ENCODE data around the gene MMAB. TPM values are rescaled to one million over a fixed set of nuclear protein-coding genes. Genes with fewer than 3 reads are reported as not detected.

The MMAB gene
- total and polyA plus RNA-seq, 7 experiments from 2014 or later: 13.5 to 43.3 (median 23.6) TPM

DNA sequence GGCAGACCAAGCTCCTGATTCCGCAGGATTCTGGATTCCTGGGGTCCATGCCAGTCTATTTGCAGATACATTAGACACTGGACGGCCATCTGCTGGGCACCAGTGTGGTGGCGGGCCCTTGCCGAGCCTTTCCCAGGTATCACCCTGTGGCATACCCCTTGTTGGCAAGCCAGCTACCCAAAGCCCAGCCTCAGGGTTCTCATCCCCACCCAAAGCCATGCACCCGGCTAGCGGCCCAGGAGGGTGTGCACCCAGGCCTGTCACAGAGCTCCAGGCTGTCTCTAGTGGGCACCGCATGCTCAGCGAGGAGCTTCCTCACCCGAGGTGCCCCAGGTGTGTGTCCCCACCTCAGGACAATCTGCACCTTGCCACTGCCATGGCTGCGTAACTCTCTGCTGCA lies 13.7 kb downstream of the MMAB start:
- Histone ChIP-seq H3K27ac (ENCODE audit: low read depth, low read length) (no peak overlapping the region), H3K27me3 (ENCODE audit: control insufficient read depth in 2 of 2, insufficient read depth in 2 of 2, low read length in 2 of 2) (no peaks in the 10 kb centered on the region), H3K9me3 (ENCODE audit: control insufficient read depth in 2 of 3, low read length in 3 of 3) (peaks cover 0 to 8% (median 0%) of the 10 kb centered on the region in 3 experiments), H3K36me3 (ENCODE audit: control insufficient read depth in 2 of 3, insufficient read depth in 3 of 3, low read length in 3 of 3) (peaks cover 0 to 34% (median 0%) of the 10 kb centered on the region in 3 experiments), H3K4me3 (ENCODE audit: low read length) (no peak overlapping the region), H3K4me1 (ENCODE audit: control insufficient read depth in 2 of 2, insufficient read depth in 2 of 2, low read length in 2 of 2) (no peaks in the 10 kb centered on the region)
- H3K36me3 Mint-ChIP-seq: peaks cover 5 to 31% (median 13%) of the 10 kb centered on the region in 5 donors
- ATAC-seq (no peak), DNase-seq (no peak)
- H3K9me3 Mint-ChIP-seq: peaks cover 0 to 11% (median 0%) of the 10 kb centered on the region in 11 donors
- no peaks in the 10 kb centered on the region for H3K4me1 Mint-ChIP-seq
- no peaks in the 10 kb centered on the region for H3K27me3 Mint-ChIP-seq
- ChIA-PET CTCF (no interaction called here), POLR2A (no interaction called here)
- H3K27ac Mint-ChIP-seq: no peak overlapping the region
- H3K4me3 Mint-ChIP-seq: no peak overlapping the region
- intact Hi-C loops (cut with micrococcal nuclease): no loop called here

DNA sequence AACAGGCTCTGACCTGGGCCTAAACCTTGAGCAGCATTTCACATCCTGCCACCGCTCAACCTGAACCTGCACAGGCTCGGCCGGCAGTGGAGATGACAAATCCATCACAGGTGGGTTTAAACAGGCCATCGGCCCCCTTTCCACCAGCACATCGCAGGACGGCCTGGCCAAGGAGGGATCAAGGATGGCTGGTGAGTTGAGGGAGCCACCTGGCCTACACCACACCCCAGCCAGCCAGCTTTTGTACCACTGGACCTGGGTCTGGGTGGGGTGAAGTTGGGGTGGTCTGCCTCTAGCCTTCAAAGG lies 14.2 kb downstream of the MMAB start:
- peaks cover 5 to 29% (median 13%) of the 10 kb centered on the region in 5 donors for H3K36me3 Mint-ChIP-seq
- H3K27ac Mint-ChIP-seq: no peak overlapping the region
- intact Hi-C loops (cut with micrococcal nuclease): no loop called here
- ChIA-PET POLR2A (no interaction called here), CTCF (no interaction called here)
- H3K4me3 Mint-ChIP-seq: no peak overlapping the region
- Histone ChIP-seq H3K9me3 (ENCODE audit: control insufficient read depth in 2 of 3, low read length in 3 of 3) (peaks cover 0 to 8% (median 0%) of the 10 kb centered on the region in 3 experiments), H3K36me3 (ENCODE audit: control insufficient read depth in 2 of 3, insufficient read depth in 3 of 3, low read length in 3 of 3) (peaks cover 0 to 34% (median 0%) of the 10 kb centered on the region in 3 experiments), H3K27ac (ENCODE audit: low read depth, low read length) (no peak overlapping the region), H3K4me3 (ENCODE audit: low read length) (no peak overlapping the region), H3K4me1 (ENCODE audit: control insufficient read depth in 2 of 2, insufficient read depth in 2 of 2, low read length in 2 of 2) (no peaks in the 10 kb centered on the region), H3K27me3 (ENCODE audit: control insufficient read depth in 2 of 2, insufficient read depth in 2 of 2, low read length in 2 of 2) (no peaks in the 10 kb centered on the region)
- no peaks in the 10 kb centered on the region for H3K4me1 Mint-ChIP-seq
- peaks cover 0 to 11% (median 0%) of the 10 kb centered on the region in 11 donors for H3K9me3 Mint-ChIP-seq
- ATAC-seq (no peak), DNase-seq (no peak)
- no peaks in the 10 kb centered on the region for H3K27me3 Mint-ChIP-seq

DNA sequence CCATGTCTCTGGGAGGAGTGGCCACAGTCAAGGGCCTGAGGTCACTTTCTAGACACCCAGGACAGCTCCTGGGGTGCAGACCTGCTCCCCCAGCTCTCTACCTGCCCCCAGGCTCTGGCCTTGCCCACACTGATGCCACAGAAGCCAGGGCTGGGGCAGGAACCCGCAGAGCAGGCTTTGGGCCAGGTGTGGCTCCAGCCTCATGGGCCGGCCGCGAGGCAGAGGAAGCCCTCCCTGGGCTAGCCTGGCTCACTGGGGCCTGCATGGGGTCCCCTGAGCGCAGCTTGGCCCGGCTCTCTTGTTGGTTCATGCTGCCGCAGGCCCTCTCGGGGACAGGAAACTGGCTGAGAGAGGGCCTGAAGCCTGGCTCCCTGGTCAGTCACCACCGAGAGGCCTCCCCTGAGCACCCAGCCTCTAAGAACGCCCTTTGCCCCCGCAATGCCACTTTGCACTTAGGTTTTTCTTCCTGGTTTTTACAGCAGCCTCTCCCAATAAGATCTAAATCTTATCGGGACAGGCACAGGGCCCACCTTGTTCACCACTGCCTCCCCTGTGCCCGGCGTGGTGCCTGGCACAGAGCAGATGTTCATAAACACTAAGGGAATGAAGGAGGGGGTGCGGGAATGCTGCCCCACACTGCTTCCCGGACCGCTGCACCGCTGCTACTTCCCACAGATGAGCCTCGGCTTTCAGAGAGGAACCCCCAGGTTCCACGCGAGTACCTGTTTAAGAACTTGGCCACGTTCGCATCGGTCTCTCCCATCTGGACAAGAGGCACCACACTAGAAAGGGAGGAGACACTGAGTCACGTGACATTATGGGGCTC lies 14.7 kb downstream of the MMAB start:
- no peaks in the 10 kb centered on the region for H3K4me1 ChIP-seq (ENCODE audit: control insufficient read depth in 2 of 2, insufficient read depth in 2 of 2, low read length in 2 of 2)
- ChIA-PET POLR2A (no interaction called here), CTCF (no interaction called here)
- H3K36me3 Mint-ChIP-seq: peaks cover 5 to 25% (median 13%) of the 10 kb centered on the region in 5 donors
- DNase-seq (no peak), ATAC-seq (no peak)
- H3K9me3 Mint-ChIP-seq: peaks cover 0 to 11% (median 0%) of the 10 kb centered on the region in 11 donors
- H3K27ac Mint-ChIP-seq: no peak overlapping the region
- no peak overlapping the region for H3K4me3 ChIP-seq (ENCODE audit: low read length)
- peaks cover 0 to 28% (median 0%) of the 10 kb centered on the region in 3 experiments for H3K36me3 ChIP-seq (ENCODE audit: control insufficient read depth in 2 of 3, insufficient read depth in 3 of 3, low read length in 3 of 3)
- intact Hi-C loops (cut with micrococcal nuclease): no loop called here
- H3K27me3 Mint-ChIP-seq: no peaks in the 10 kb centered on the region
- H3K27ac ChIP-seq (ENCODE audit: low read depth, low read length): no peak overlapping the region
- H3K4me3 Mint-ChIP-seq: no peak overlapping the region
- no peaks in the 10 kb centered on the region for H3K4me1 Mint-ChIP-seq
- H3K9me3 ChIP-seq (ENCODE audit: control insufficient read depth in 2 of 3, low read length in 3 of 3): peaks cover 0 to 8% (median 0%) of the 10 kb centered on the region in 3 experiments
- H3K27me3 ChIP-seq (ENCODE audit: control insufficient read depth in 2 of 2, insufficient read depth in 2 of 2, low read length in 2 of 2): no peaks in the 10 kb centered on the region

DNA sequence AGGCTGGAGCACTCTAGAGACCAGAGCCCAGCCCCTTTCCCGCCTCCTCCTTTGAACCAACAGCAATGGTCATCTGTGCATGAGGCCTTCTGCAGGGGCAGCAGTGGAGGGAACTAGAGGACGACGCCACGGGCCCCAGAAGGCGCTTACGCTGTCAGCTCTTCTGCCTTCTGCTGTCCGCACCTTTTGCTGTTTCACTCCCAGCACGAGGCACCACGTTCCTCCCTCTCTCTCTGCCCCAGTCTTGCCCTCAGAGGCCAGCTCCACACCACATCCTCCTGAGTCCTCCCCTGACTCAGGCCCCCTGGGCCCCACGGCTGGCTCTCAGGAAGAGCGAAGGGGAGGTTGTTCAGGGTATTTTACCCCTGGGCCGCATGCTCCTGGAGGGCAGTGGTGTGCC lies 15.5 kb downstream of the MMAB start:
- H3K9me3 ChIP-seq (ENCODE audit: control insufficient read depth in 2 of 3, low read length in 3 of 3): peaks cover 0 to 8% (median 0%) of the 10 kb centered on the region in 3 experiments
- no peaks in the 10 kb centered on the region for H3K4me1 ChIP-seq (ENCODE audit: control insufficient read depth in 2 of 2, insufficient read depth in 2 of 2, low read length in 2 of 2)
- H3K4me3 ChIP-seq (ENCODE audit: low read length): no peak overlapping the region
- no peak overlapping the region for H3K4me3 Mint-ChIP-seq
- no peak overlapping the region for H3K27ac ChIP-seq (ENCODE audit: low read depth, low read length)
- peaks cover 0 to 20% (median 0%) of the 10 kb centered on the region in 3 experiments for H3K36me3 ChIP-seq (ENCODE audit: control insufficient read depth in 2 of 3, insufficient read depth in 3 of 3, low read length in 3 of 3)
- peaks cover 5 to 18% (median 13%) of the 10 kb centered on the region in 5 donors for H3K36me3 Mint-ChIP-seq
- no peak for ATAC-seq
- intact Hi-C loops (cut with micrococcal nuclease): no loop called here
- no peaks in the 10 kb centered on the region for H3K27me3 ChIP-seq (ENCODE audit: control insufficient read depth in 2 of 2, insufficient read depth in 2 of 2, low read length in 2 of 2)
- DNase-seq: no peak
- H3K27ac Mint-ChIP-seq: peak overlapping the region in 1 of 9 donors; percentile 21
- CTCF ChIA-PET: no interaction called here
- H3K27me3 Mint-ChIP-seq: no peaks in the 10 kb centered on the region
- POLR2A ChIA-PET: no interaction called here
- no peaks in the 10 kb centered on the region for H3K4me1 Mint-ChIP-seq
- peaks cover 0 to 11% (median 0%) of the 10 kb centered on the region in 11 donors for H3K9me3 Mint-ChIP-seq

DNA sequence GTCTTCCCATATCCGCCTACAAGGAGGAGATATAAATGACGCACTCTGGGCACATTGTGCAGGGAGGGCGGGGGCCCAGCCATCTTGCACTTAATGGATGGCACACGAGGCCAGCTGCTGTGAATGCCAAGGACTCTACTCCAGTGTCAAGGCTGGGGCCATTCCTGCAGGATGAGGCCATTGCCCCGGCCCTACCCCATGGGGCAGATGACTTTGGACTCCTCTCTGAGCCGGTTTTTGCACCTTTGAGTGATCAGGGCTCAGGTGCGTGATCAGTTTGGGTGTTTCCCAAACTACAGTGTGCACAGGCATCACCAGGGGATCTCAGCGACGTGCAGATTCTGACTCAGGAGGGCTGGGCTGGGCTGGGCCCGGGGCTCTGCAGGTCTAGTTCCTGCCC lies 16.1 kb downstream of the MMAB start:
- peaks cover 0 to 7% (median 0%) of the 10 kb centered on the region in 11 donors for H3K9me3 Mint-ChIP-seq
- Histone ChIP-seq H3K27me3 (ENCODE audit: control insufficient read depth in 2 of 2, insufficient read depth in 2 of 2, low read length in 2 of 2) (no peaks in the 10 kb centered on the region), H3K27ac (ENCODE audit: low read depth, low read length) (no peak overlapping the region), H3K4me3 (ENCODE audit: low read length) (no peak overlapping the region), H3K36me3 (ENCODE audit: control insufficient read depth in 2 of 3, insufficient read depth in 3 of 3, low read length in 3 of 3) (peaks cover 0 to 14% (median 0%) of the 10 kb centered on the region in 3 experiments), H3K4me1 (ENCODE audit: control insufficient read depth in 2 of 2, insufficient read depth in 2 of 2, low read length in 2 of 2) (no peaks in the 10 kb centered on the region), H3K9me3 (ENCODE audit: control insufficient read depth in 2 of 3, low read length in 3 of 3) (peaks cover 0 to 2% (median 0%) of the 10 kb centered on the region in 3 experiments)
- no peak overlapping the region for H3K4me3 Mint-ChIP-seq
- no peak overlapping the region for H3K27ac Mint-ChIP-seq
- ATAC-seq (no peak), DNase-seq (no peak)
- H3K4me1 Mint-ChIP-seq: peaks cover 0 to 2% (median 0%) of the 10 kb centered on the region in 7 donors
- intact Hi-C loops (cut with micrococcal nuclease): no loop called here
- peaks cover 2 to 12% (median 7%) of the 10 kb centered on the region in 5 donors for H3K36me3 Mint-ChIP-seq
- H3K27me3 Mint-ChIP-seq: no peaks in the 10 kb centered on the region
- CTCF ChIA-PET: no interaction called here
- POLR2A ChIA-PET: no interaction called here

DNA sequence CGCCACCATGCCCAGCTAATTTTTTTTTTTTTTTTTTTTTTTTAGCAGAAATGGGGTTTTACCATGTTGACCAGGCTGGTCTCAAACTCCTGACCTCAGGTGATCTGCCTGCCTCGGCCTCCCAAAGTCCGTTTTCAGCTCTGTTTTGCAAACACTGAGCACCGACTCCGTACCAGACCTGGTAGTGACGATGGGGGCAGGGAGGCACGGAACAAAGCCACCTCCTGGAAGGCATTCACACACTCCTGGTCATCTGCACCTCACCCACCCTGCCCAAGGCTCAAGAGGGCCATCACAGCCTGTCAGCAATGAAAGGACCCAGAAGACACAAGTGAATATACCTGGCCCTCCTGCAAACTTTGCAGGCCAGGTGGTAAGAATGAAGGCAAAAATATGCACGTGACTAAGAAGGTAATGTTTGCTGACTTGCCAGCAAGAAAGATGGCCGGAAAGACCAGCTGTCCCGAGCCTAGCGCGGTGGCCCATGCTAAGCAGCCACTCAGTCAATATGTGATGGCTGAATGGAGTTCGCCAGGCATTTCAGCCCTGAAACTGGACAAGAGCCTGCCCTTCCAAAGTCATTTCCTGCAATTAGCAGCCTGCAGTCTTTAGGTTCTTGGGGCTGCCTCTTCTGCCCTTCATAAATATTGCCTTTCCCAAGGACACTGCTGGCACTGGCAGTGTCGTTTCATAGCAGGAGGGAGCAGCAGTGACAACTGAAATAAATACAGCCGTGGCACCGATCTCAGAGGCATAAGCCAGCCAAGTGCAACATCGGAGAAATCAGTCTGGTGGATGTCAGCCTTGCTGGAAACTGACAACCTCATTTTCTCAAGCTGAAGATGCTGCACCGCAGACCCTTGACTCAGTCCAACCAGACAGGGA lies 17.6 kb downstream of the MMAB start:
- ChIA-PET POLR2A (interaction anchor here (0.7 kb wide), 1 partner anchor 753 kb away, joined by 3 read pairs; no protein-coding TSS in a partner anchor), CTCF (interaction anchor here (0.6 kb wide), 1 partner anchor 15 kb away, joined by 3 read pairs; no protein-coding TSS in a partner anchor)
- Histone ChIP-seq H3K4me3 (ENCODE audit: low read length) (no peak overlapping the region), H3K27me3 (ENCODE audit: control insufficient read depth in 2 of 2, insufficient read depth in 2 of 2, low read length in 2 of 2) (no peaks in the 10 kb centered on the region), H3K9me3 (ENCODE audit: control insufficient read depth in 2 of 3, low read length in 3 of 3) (no peaks in the 10 kb centered on the region), H3K4me1 (ENCODE audit: control insufficient read depth in 2 of 2, insufficient read depth in 2 of 2, low read length in 2 of 2) (no peaks in the 10 kb centered on the region), H3K36me3 (ENCODE audit: control insufficient read depth in 2 of 3, insufficient read depth in 3 of 3, low read length in 3 of 3) (peaks cover 0 to 6% (median 0%) of the 10 kb centered on the region in 3 experiments), H3K27ac (ENCODE audit: low read depth, low read length) (no peak overlapping the region)
- Mint-ChIP-seq H3K9me3 (no peaks in the 10 kb centered on the region), H3K4me3 (no peak overlapping the region), H3K27me3 (no peaks in the 10 kb centered on the region), H3K36me3 (peaks cover 0 to 4% (median 0%) of the 10 kb centered on the region in 5 donors), H3K27ac (no peak overlapping the region), H3K4me1 (peaks cover 0 to 2% (median 0%) of the 10 kb centered on the region in 7 donors)
- ATAC-seq: no peak
- no peak for DNase-seq
- intact Hi-C loops (cut with micrococcal nuclease): no loop called here
